Gastrocnemius medialis (tissue), 4 donors: ENCODE measurements around the gene DDX4.

Experiments used
- POLR2A ChIP-seq, 2 donors: fragments of 450-650 bp; IDR thresholded peaks; one replicate each; pipeline ENCODE4 v1.6.1; 2017; ENCODE audit warnings: antibody characterized with exemption in 2 of 2, mild to moderate bottlenecking in 2 of 2, moderate library complexity in 2 of 2
- TF ChIP-seq, protein P1 (sequence below), 5 experiments: fragments of 450-650 bp in 3 of 5; fragments of 200-600 bp in 2 of 5; sonication (generic) in 2 of 5; IDR thresholded peaks in 4 of 5; conservative IDR thresholded peaks in 1 of 5; 1 replicate in 4 of 5; 2 replicates in 1 of 5; pipeline ENCODE4 v1.5.1; 2016 to 2019; ENCODE audit warnings: antibody characterized with exemption in 5 of 5, mild to moderate bottlenecking in 3 of 5, moderate library complexity in 3 of 5

DNA sequence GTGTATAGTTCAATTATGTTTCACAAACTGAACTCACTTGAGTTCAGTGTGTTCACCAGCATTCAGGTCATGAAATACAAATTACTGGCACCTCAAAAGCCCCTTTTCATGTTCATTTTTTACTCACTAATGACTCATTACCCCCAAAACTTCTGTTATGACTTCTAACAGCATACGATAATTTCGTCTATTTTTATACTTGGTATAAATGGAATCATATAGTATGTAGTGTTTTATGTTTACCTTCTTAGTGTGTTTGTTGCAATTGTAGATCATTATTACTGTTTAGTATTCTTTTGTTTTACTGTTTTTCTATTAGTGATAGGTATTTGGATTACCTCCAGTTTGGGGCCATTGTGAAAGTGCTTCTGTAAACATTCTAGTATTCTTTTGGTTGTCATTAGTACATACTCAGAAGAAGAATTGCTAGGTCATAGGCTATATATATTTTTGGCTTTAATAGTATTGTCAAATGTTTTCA, 33.4 kb downstream of the DDX4 start:
- TF ChIP-seq POLR2A (IDR thresholded peaks at IDR 0.05) = no peak
- TF ChIP-seq, protein P1, sequence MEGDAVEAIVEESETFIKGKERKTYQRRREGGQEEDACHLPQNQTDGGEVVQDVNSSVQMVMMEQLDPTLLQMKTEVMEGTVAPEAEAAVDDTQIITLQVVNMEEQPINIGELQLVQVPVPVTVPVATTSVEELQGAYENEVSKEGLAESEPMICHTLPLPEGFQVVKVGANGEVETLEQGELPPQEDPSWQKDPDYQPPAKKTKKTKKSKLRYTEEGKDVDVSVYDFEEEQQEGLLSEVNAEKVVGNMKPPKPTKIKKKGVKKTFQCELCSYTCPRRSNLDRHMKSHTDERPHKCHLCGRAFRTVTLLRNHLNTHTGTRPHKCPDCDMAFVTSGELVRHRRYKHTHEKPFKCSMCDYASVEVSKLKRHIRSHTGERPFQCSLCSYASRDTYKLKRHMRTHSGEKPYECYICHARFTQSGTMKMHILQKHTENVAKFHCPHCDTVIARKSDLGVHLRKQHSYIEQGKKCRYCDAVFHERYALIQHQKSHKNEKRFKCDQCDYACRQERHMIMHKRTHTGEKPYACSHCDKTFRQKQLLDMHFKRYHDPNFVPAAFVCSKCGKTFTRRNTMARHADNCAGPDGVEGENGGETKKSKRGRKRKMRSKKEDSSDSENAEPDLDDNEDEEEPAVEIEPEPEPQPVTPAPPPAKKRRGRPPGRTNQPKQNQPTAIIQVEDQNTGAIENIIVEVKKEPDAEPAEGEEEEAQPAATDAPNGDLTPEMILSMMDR (IDR thresholded peaks at IDR 0.05 in 4 of 5, conservative IDR thresholded peaks at IDR 0.05 in 1 of 5) = no peak
